Hepatocyte (in vitro differentiated cells): ENCODE results near the gene NRIP3. TPM values are rescaled to one million over a fixed set of nuclear protein-coding genes. Genes with fewer than 3 reads are reported as not detected.
"Not testable (repeated sequence)": the region's sequence is repeated elsewhere in the genome, so short reads cannot be mapped to it uniquely, and the experiment has no call there.

Experiments
- DNase-seq: peaks from one replicate; pipeline ENCODE4 v3.0.0-alpha.2; 2016; ENCODE audit warnings: low spot score
- H2AFZ ChIP-seq: fragments of 200-600 bp; sonication (generic); 2 replicates; pipeline ENCODE4 v1.6.0; 2016; ENCODE audit warnings: antibody characterized with exemption, mild to moderate bottlenecking
- H3K27ac ChIP-seq: fragments of 200-600 bp; sonication (generic); 2 replicates; pipeline ENCODE4 v1.5.1; 2016; ENCODE audit warnings: mild to moderate bottlenecking
- H3K27me3 ChIP-seq: fragments of 200-600 bp; sonication (generic); 2 replicates; pipeline ENCODE4 v1.6.1; 2016
- H3K36me3 ChIP-seq: fragments of 200-600 bp; sonication (generic); replicated peaks from 2 replicates; pipeline ENCODE4 v1.5.1; 2016; ENCODE audit warnings: low read depth; ENCODE audit not compliant: insufficient read depth
- H3K4me1 ChIP-seq: fragments of 200-600 bp; sonication (generic); 2 replicates; pipeline ENCODE4 v1.5.1; 2016; ENCODE audit warnings: mild to moderate bottlenecking, moderate library complexity; ENCODE audit not compliant: insufficient read depth
- H3K4me2 ChIP-seq: fragments of 200-600 bp; sonication (generic); 2 replicates; pipeline ENCODE4 v1.6.0; 2016
- H3K4me3 ChIP-seq: fragments of 200-600 bp; sonication (generic); 2 replicates; pipeline ENCODE4 v1.5.1; 2016; ENCODE audit warnings: mild to moderate bottlenecking
- H3K79me2 ChIP-seq: fragments of 200-600 bp; sonication (generic); 2 replicates; pipeline ENCODE4 v1.6.0; 2017; ENCODE audit warnings: mild to moderate bottlenecking
- H3K9me2 ChIP-seq: fragments of 200-600 bp; sonication (generic); replicated peaks from 2 replicates; pipeline ENCODE4 v1.6.0; 2017; ENCODE audit warnings: mild to moderate bottlenecking; ENCODE audit not compliant: insufficient read depth
- H3K9me3 ChIP-seq: fragments of 200-600 bp; sonication (generic); 2 replicates; pipeline ENCODE4 v1.5.1; 2016; ENCODE audit warnings: low read depth, mild to moderate bottlenecking
- H4K20me1 ChIP-seq: fragments of 200-600 bp; sonication (generic); 2 replicates; pipeline ENCODE4 v1.6.0; 2016; ENCODE audit warnings: mild to moderate bottlenecking; ENCODE audit not compliant: insufficient read depth, poor library complexity, severe bottlenecking
- EZH2 ChIP-seq: fragments of 200-600 bp; sonication (generic); IDR thresholded peaks from 2 replicates; pipeline ENCODE4 v1.6.1; 2016; ENCODE audit warnings: antibody characterized with exemption, mild to moderate bottlenecking, borderline replicate concordance
- EZH2phosphoT487 ChIP-seq: fragments of 200-600 bp; sonication (generic); IDR thresholded peaks from one replicate; pipeline ENCODE4 v1.6.1; 2018; ENCODE audit warnings: antibody characterized with exemption, mild to moderate bottlenecking, low read depth, moderate library complexity; ENCODE audit not compliant: unreplicated experiment, severe bottlenecking
- WGBS: methylation state at CpG from one replicate; pipeline ENCODE4 v1.1.6; 2016; ENCODE audit warnings: low lambda C conversion rate; ENCODE audit errors: missing lambda C conversion rate; 5-methylcytosine and 5-hydroxymethylcytosine counted together
- polyA plus RNA-seq: library from polyadenylated mRNA; unstranded; fragments of >200 nt; fragmentation: Nextera tagmentation; extraction: Ambion mirVana; gene quantifications from 2 replicates; pipeline ENCODE4 v1.2.1, GENCODE V29; 2016
- total RNA-seq: library from RNA; depleted of rRNA; stranded (reverse); fragments of >200 nt; gene quantifications from 2 replicates; pipeline ENCODE4 v1.2.3, GENCODE V29; 2014
- TF ChIP-seq, protein P1 (sequence below): fragments of 200-600 bp; sonication (generic); IDR thresholded peaks from 2 replicates; pipeline ENCODE4 v1.5.1; 2016; ENCODE audit warnings: antibody characterized with exemption, mild to moderate bottlenecking; ENCODE audit not compliant: poor library complexity

Gene NRIP3
- total and polyA plus RNA-seq, 2 experiments from 2014 or later: 2.4 to 2.9 TPM

DNA sequence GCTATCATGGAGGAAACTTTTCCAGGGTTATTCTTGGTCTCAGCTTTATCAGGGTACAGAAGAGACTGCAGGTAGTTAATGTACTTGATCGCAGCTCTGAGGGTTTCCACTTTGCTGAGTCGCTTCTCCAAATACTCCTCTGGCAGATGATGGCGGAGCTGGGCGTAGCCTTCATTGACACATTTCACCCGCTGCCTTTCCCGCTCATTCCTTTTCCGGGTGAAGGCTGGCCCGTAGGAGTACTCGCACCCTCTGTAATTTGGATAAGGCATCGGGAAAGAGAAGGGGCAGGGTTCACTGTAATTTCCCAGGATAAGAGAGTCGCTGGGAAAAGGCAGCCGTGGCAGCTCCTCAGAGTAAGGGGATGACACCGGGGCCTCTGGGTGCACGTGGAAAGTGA lies 66.1 kb downstream of the NRIP3 start:
- H4K20me1 ChIP-seq: no peaks in the 10 kb centered on the region
- TF ChIP-seq, protein P1, sequence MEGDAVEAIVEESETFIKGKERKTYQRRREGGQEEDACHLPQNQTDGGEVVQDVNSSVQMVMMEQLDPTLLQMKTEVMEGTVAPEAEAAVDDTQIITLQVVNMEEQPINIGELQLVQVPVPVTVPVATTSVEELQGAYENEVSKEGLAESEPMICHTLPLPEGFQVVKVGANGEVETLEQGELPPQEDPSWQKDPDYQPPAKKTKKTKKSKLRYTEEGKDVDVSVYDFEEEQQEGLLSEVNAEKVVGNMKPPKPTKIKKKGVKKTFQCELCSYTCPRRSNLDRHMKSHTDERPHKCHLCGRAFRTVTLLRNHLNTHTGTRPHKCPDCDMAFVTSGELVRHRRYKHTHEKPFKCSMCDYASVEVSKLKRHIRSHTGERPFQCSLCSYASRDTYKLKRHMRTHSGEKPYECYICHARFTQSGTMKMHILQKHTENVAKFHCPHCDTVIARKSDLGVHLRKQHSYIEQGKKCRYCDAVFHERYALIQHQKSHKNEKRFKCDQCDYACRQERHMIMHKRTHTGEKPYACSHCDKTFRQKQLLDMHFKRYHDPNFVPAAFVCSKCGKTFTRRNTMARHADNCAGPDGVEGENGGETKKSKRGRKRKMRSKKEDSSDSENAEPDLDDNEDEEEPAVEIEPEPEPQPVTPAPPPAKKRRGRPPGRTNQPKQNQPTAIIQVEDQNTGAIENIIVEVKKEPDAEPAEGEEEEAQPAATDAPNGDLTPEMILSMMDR: no peak
- TF ChIP-seq EZH2phosphoT487: no peak
- TF ChIP-seq EZH2: no peak
- no peaks in the 10 kb centered on the region for H3K36me3 ChIP-seq
- WGBS: 89% methylated on average over 14 of the region's 14 CpGs
- no peaks in the 10 kb centered on the region for H3K9me3 ChIP-seq
- H3K27ac ChIP-seq: no peak overlapping the region
- H2AFZ ChIP-seq: no peak overlapping the region
- H3K4me1 ChIP-seq: no peaks in the 10 kb centered on the region
- no peaks in the 10 kb centered on the region for H3K9me2 ChIP-seq
- no peaks in the 10 kb centered on the region for H3K79me2 ChIP-seq
- H3K27me3 ChIP-seq: no peaks in the 10 kb centered on the region
- H3K4me2 ChIP-seq: no peak overlapping the region
- H3K4me3 ChIP-seq: no peak overlapping the region
- no peak for DNase-seq

DNA sequence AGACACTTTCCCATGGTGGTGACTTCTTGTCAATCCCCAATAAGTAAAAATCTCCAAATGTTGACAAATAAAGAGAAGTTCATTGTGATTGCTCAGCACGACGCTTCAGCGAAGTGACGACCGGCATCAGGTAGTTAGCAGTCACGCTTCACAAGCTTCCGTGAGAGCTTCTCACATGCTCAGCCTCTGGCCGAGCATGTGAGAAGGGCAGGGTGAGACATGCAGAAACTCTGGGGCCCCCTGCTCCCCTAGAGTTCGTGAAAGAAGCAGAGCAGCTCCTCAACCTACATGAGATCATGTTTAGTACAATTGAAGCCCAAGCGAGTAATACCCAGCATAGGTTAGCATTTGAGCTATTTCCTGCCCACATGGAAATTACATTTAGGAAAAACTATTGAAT lies 66.6 kb downstream of the NRIP3 start:
- Histone ChIP-seq H3K4me2 (no peak overlapping the region), H3K36me3 (no peaks in the 10 kb centered on the region), H3K27me3 (no peaks in the 10 kb centered on the region), H3K4me1 (no peaks in the 10 kb centered on the region), H3K79me2 (no peaks in the 10 kb centered on the region), H3K27ac (no peak overlapping the region), H2AFZ (no peak overlapping the region), H3K4me3 (no peak overlapping the region), H4K20me1 (no peaks in the 10 kb centered on the region), H3K9me3 (no peaks in the 10 kb centered on the region), H3K9me2 (no peaks in the 10 kb centered on the region)
- no peak for DNase-seq
- 92% methylated on average over 10 of the region's 10 CpGs for WGBS
- TF ChIP-seq, protein P1: no peak
- TF ChIP-seq EZH2phosphoT487 (no peak), EZH2 (no peak)

DNA sequence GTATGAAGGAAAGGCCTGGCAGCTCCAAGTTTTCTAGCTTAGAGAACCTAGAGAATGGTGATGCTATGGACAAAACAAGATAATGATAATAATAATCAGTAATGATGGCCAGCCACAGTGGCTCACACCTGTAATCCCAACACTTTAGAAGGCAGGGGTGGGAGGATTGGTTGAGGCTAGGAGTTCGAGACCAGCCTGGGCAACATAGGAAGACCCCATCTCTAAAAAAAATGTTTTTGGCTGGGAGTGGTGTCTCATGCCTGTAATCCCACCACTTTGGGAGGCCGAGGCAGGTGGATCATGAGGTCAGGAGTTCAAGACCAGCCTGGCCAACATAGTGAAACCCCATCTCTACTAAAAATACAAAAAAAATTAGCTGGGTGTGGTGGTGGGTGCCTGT lies 68.0 kb downstream of the NRIP3 start:
- H3K27me3 ChIP-seq, DNase-seq, H2AFZ ChIP-seq, H3K4me1 ChIP-seq, H3K36me3 ChIP-seq, H3K79me2 ChIP-seq, H3K9me3 ChIP-seq, H3K4me3 ChIP-seq, H3K9me2 ChIP-seq, H3K4me2 ChIP-seq, H4K20me1 ChIP-seq: not testable (repeated sequence)
- WGBS: 100% methylated on average over 2 of the region's 2 CpGs
- peak overlapping the region; percentile 56 for H3K27ac ChIP-seq

DNA sequence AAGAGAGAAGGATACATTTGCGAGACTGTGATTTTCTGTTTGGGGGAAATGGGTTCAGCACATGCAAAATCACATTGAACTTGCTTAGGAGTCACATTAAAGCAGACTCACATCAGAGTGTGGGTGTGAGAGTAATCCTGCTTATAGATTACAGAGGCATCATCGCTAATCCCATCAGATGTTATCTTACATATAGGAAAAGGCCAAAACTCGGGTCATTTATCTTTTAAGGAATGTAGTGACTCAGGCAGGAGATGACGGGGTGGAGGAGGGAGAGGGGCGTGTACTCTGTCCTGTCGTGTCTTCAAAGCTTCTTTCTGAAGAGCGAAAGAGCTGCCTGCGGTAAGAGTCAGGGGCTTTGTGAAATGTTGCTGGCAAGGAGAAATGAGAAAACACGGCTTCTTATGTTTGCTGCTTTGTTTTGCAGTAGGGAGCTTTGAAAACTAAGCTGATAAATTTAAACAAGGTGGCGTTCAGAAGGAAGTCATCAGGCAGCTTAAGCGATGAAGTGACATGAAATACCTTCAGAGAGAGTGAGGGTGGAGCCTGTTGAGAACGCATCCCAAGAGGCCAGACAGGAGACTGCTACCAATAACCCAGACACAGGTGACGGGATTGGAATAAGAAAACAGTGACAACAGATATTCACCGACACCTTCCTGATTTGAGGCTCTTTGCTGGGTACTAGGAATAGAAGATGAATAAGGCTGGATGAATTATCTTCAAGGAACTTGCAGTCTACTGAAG lies 68.9 kb downstream of the NRIP3 start:
- WGBS: 25% methylated on average over 14 of the region's 14 CpGs
- TF ChIP-seq EZH2phosphoT487: no peak
- TF ChIP-seq, protein P1: no peak
- no peak for TF ChIP-seq EZH2
- Histone ChIP-seq H4K20me1 (no peaks in the 10 kb centered on the region), H3K4me1 (no peaks in the 10 kb centered on the region), H3K27ac (peak overlapping the region; percentile 56), H3K4me3 (no peak overlapping the region), H3K79me2 (no peaks in the 10 kb centered on the region), H3K27me3 (no peaks in the 10 kb centered on the region), H3K4me2 (peak overlapping the region; percentile 57), H3K9me3 (no peaks in the 10 kb centered on the region), H3K9me2 (no peaks in the 10 kb centered on the region), H2AFZ (peak overlapping the region; percentile 9), H3K36me3 (no peaks in the 10 kb centered on the region)
- peak; percentile 78 for DNase-seq
